RWPE2 (cell line): ENCODE data around the gene LDLRAD3.

Source experiments
- ATAC-seq: fragments of 200-7000 bp; cut with Tn5 transposase; 3 replicates; pipeline ENCODE4 v1.9.1; 2021; ENCODE audit warnings: low read depth
- DNase-seq: peaks from one replicate; pipeline ENCODE4 v3.0.0-alpha.2; 2020; ENCODE audit warnings: low spot score
- H3K27ac ChIP-seq: fragments of 450-650 bp; 2 replicates; pipeline ENCODE4 v1.5.1; 2017; ENCODE audit warnings: mild to moderate bottlenecking; ENCODE audit not compliant: poor library complexity, severe bottlenecking
- H3K27me3 ChIP-seq: fragments of 250-450 bp; sonication (Bioruptor Pico); 2 replicates; pipeline ENCODE4 v1.5.1; 2021; ENCODE audit warnings: mild to moderate bottlenecking, moderate library complexity; ENCODE audit not compliant: insufficient read depth, poor library complexity, severe bottlenecking
- H3K36me3 ChIP-seq: fragments of 250-450 bp; sonication (Bioruptor Pico); 2 replicates; pipeline ENCODE4 v1.5.1; 2020; ENCODE audit warnings: low read depth, mild to moderate bottlenecking, moderate library complexity
- H3K4me1 ChIP-seq: fragments of 250-450 bp; sonication (Bioruptor Pico); 2 replicates; pipeline ENCODE4 v1.5.1; 2021; ENCODE audit warnings: mild to moderate bottlenecking, moderate library complexity; ENCODE audit not compliant: insufficient read depth, poor library complexity, severe bottlenecking
- H3K4me3 ChIP-seq: fragments of 250-450 bp; sonication (Bioruptor Pico); 2 replicates; pipeline ENCODE4 v1.5.1; 2021; ENCODE audit warnings: mild to moderate bottlenecking, moderate library complexity; ENCODE audit not compliant: severe bottlenecking
- H3K9me3 ChIP-seq: fragments of 250-450 bp; sonication (Bioruptor Pico); 2 replicates; pipeline ENCODE4 v1.5.1; 2021; ENCODE audit warnings: mild to moderate bottlenecking, moderate library complexity; ENCODE audit not compliant: severe bottlenecking
- CTCF ChIP-seq: fragments of 450-650 bp; IDR thresholded peaks from one replicate; pipeline ENCODE4 v1.5.1; 2017; ENCODE audit warnings: mild to moderate bottlenecking, moderate library complexity; ENCODE audit not compliant: poor library complexity, severe bottlenecking

LDLRAD3 gene

GRCh38 chr11:36035999-36036398 lies 92.1 kb downstream of the LDLRAD3 start:
- H3K4me1 ChIP-seq: peaks cover 14% of the 10 kb centered on the region
- ATAC-seq (no peak), DNase-seq (no peak)
- no peaks in the 10 kb centered on the region for H3K27me3 ChIP-seq
- peaks cover 8% of the 10 kb centered on the region; the same call in 1 of the 2 replicates for H3K36me3 ChIP-seq
- H3K9me3 ChIP-seq: no peaks in the 10 kb centered on the region
- TF ChIP-seq CTCF: no peak
- H3K27ac ChIP-seq: peak overlapping the region; percentile 71
- H3K4me3 ChIP-seq: no peak overlapping the region

- ATAC-seq: peak; percentile 43
- Histone ChIP-seq H3K27ac (peak overlapping the region; percentile 16), H3K4me3 (no peak overlapping the region)
These were observed 93.2 kb downstream of the LDLRAD3 start for GRCh38 chr11:36037031-36037430.

GRCh38 chr11:36038541-36038940 lies 94.7 kb downstream of the LDLRAD3 start:
- H3K4me1 ChIP-seq: peaks cover 14% of the 10 kb centered on the region
- peaks cover 8% of the 10 kb centered on the region; the same call in 1 of the 2 replicates for H3K36me3 ChIP-seq
- no peak overlapping the region for H3K27ac ChIP-seq
- H3K9me3 ChIP-seq: no peaks in the 10 kb centered on the region
- no peaks in the 10 kb centered on the region for H3K27me3 ChIP-seq
- no peak overlapping the region for H3K4me3 ChIP-seq
- ATAC-seq (no peak), DNase-seq (no peak)
- TF ChIP-seq CTCF: no peak

More at GRCh38 chr11:36037031-36037430, 93.2 kb downstream of the LDLRAD3 start:
- H3K4me1 ChIP-seq: peaks cover 14% of the 10 kb centered on the region
- no peaks in the 10 kb centered on the region for H3K9me3 ChIP-seq
- H3K27me3 ChIP-seq: no peaks in the 10 kb centered on the region
- TF ChIP-seq CTCF: no peak
- peaks cover 8% of the 10 kb centered on the region; the same call in 1 of the 2 replicates for H3K36me3 ChIP-seq
- no peak for DNase-seq

- no peak for DNase-seq
- no peak for TF ChIP-seq CTCF
These were observed 95.6 kb downstream of the LDLRAD3 start for GRCh38 chr11:36039471-36039870.

GRCh38 chr11:36041988-36042611 lies 98.2 kb downstream of the LDLRAD3 start:
- Histone ChIP-seq H3K9me3 (no peaks in the 10 kb centered on the region), H3K27ac (no peak overlapping the region), H3K4me3 (no peak overlapping the region), H3K27me3 (no peaks in the 10 kb centered on the region), H3K4me1 (no peaks in the 10 kb centered on the region), H3K36me3 (peaks cover 8% of the 10 kb centered on the region; the same call in 1 of the 2 replicates)
- TF ChIP-seq CTCF: peak; percentile 70
- DNase-seq (no peak), ATAC-seq (no peak)

More at GRCh38 chr11:36039471-36039870, 95.6 kb downstream of the LDLRAD3 start:
- Histone ChIP-seq H3K9me3 (no peaks in the 10 kb centered on the region), H3K27me3 (no peaks in the 10 kb centered on the region), H3K27ac (no peak overlapping the region), H3K36me3 (peaks cover 8% of the 10 kb centered on the region; the same call in 1 of the 2 replicates), H3K4me1 (peaks cover 10% of the 10 kb centered on the region), H3K4me3 (no peak overlapping the region)
- ATAC-seq: no peak
